Effector CD4-positive, alpha-beta T cell (primary cell): ENCODE results near the gene XRN1.
A peak's percentile ranks its signal among the peaks of the same experiment; 100 is the strongest.
"Not testable (repeated sequence)": the region's sequence is repeated elsewhere in the genome, so short reads cannot be mapped to it uniquely, and the experiment has no call there.

Experiments
- DNase-seq: peaks from one replicate; pipeline ENCODE4 v3.0.0-alpha.2; 2020
- total RNA-seq: gene quantifications from one replicate; lab custom pipeline; 2026; lab: John Stamatoyannopoulos, UW

The XRN1 gene, protein sequence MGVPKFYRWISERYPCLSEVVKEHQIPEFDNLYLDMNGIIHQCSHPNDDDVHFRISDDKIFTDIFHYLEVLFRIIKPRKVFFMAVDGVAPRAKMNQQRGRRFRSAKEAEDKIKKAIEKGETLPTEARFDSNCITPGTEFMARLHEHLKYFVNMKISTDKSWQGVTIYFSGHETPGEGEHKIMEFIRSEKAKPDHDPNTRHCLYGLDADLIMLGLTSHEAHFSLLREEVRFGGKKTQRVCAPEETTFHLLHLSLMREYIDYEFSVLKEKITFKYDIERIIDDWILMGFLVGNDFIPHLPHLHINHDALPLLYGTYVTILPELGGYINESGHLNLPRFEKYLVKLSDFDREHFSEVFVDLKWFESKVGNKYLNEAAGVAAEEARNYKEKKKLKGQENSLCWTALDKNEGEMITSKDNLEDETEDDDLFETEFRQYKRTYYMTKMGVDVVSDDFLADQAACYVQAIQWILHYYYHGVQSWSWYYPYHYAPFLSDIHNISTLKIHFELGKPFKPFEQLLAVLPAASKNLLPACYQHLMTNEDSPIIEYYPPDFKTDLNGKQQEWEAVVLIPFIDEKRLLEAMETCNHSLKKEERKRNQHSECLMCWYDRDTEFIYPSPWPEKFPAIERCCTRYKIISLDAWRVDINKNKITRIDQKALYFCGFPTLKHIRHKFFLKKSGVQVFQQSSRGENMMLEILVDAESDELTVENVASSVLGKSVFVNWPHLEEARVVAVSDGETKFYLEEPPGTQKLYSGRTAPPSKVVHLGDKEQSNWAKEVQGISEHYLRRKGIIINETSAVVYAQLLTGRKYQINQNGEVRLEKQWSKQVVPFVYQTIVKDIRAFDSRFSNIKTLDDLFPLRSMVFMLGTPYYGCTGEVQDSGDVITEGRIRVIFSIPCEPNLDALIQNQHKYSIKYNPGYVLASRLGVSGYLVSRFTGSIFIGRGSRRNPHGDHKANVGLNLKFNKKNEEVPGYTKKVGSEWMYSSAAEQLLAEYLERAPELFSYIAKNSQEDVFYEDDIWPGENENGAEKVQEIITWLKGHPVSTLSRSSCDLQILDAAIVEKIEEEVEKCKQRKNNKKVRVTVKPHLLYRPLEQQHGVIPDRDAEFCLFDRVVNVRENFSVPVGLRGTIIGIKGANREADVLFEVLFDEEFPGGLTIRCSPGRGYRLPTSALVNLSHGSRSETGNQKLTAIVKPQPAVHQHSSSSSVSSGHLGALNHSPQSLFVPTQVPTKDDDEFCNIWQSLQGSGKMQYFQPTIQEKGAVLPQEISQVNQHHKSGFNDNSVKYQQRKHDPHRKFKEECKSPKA (N-terminal part only)
- total RNA-seq = 252 reads per million, percentile 94 among the genes with 10 or more reads in this experiment

GRCh38 chr3:142447852-142448823, at the start of gene XRN1:
Gene XRN1 (minus strand): TSS chr3:142448037. CDS start chr3:142447944, 93 bp downstream.
- peak; percentile 93 for DNase-seq

DNA sequence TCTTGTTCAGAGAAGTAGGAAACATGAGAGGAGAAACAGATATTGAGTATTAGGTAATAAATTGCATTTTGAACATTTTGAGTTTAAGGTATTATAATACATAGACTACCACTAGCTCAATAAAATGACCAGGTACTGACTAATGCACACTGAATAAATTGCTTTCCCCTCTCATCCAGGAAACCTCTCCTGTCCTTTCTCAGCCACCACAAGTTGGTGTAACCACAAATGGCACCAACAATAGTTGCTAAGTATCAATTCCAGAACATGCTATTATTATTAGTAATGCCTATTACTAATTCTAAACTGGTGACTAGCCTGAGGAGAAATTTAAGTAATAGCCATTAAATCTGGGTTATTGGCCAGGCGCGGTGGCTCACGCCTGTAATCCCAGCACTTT, 47.3 kb upstream of the XRN1 start:
- no peak for DNase-seq

DNA sequence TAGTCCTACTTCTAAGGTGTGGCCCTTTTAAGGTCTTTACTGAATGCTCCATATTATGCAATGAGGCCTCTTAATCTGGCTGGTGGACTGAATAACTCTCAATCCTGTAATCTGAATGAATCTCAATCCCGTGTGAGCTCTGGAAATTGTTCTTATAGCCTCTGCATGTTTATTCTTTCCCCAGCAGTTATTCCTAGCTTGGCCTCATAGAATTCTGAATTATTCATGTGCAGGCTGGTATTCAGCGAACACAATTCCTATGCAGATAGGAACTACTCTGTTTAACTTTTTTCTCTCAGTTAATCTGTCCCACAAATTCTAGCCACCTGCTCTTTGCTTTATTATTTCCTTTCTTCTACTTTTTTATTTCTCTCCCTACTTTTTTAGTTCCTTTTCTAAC, 44.3 kb upstream of the XRN1 start:
- no peak for DNase-seq

GRCh38 chr3:142489572-142490323, 41.9 kb upstream of the XRN1 start:
- DNase-seq = no peak

- DNase-seq = no peak
Measured at GRCh38 chr3:142484912-142485435, 37.1 kb upstream of the XRN1 start.

- no peak for DNase-seq
Measured at GRCh38 chr3:142481196-142481595, 33.4 kb upstream of the XRN1 start.

GRCh38 chr3:142470826-142471225, 23.0 kb upstream of the XRN1 start:
- no peak for DNase-seq

GRCh38 chr3:142468456-142468855, 20.6 kb upstream of the XRN1 start:
- no peak for DNase-seq

DNA sequence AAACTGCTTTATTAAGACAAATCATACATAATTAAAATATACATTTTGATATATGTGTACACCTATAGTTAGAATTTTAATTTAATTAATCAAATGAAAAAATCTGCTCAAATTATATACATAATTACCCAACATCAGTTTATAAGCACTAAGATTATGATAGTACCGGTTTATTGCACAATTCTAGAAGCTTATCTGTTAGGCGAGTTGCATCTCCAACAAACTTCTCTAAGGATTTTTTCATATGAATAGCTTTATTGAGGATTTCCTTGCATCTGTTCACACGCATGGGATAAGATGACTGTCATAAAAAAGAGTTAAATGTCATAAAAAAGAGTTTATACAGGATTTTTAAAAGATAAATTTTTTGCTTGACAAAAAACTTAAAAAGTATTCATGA, 19.9 kb upstream of the XRN1 start:
- DNase-seq = no peak

DNA sequence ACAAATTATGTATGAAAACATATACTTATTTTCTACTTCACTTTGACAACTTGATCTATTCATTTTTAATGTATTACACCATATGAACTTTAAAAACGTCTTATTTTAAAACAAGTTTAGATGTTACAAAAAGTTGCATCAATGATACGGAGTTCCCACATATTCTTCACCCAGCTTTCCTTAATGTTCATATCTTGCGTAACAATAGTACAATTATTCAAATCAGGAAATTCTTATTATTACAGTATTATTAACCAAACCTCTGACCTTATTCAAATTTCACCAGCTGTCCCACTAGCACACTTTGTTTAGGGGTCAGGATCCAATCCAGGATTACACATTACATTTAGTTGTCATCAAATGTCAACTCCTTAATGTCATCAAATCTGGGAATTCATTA, 12.9 kb upstream of the XRN1 start:
- DNase-seq = no peak

GRCh38 chr3:142459929-142460328, 12.1 kb upstream of the XRN1 start:
- no peak for DNase-seq

- no peak for DNase-seq
Measured at GRCh38 chr3:142459096-142459495, 11.3 kb upstream of the XRN1 start.

DNA sequence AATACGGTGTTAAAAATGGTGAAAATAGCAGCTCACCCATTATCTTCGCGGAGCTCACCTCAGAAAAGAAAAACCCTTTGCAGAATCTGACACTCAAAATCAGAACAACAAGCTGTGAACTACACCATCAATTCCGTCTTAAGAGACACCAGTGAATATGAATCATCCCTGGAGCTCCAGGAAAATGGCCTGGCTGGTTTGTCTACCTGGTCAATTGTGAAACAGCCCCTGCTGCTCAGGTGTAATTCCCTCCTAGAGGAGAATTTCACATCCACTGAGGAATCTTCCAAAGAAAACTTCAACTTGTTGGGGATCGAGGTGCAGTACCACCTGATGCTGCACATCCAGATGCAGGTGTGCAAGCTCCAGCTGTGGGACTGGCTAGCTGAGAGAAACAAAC, 3.0 kb upstream of the XRN1 start:
- no peak for DNase-seq

GRCh38 chr3:142450189-142450588, 2.4 kb upstream of the XRN1 start:
- DNase-seq = no peak

GRCh38 chr3:142447301-142447851, 461 bp downstream of the XRN1 start:
- DNase-seq = peak; percentile 28

- DNase-seq = no peak
Measured at GRCh38 chr3:142445816-142446254, 2.0 kb downstream of the XRN1 start.

DNA sequence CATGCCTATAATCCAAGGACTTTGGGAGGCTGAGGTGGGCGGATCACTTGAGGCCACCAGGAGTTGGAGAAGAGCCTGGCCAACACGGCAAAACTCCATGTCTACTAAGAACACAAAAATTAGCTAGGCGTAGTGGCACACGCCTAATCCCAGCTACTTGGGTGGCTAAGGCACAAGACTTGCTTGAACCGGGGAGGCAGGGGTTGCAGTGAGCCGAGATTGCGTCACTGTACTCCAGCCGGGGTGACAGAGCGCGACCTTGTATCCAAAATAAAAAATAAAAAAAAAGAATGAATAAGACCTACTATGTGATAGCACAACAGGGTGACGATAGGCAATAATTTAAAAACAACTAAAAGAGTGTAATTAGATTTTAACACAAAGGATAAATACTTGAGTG, 3.5 kb downstream of the XRN1 start:
- DNase-seq = no peak

DNA sequence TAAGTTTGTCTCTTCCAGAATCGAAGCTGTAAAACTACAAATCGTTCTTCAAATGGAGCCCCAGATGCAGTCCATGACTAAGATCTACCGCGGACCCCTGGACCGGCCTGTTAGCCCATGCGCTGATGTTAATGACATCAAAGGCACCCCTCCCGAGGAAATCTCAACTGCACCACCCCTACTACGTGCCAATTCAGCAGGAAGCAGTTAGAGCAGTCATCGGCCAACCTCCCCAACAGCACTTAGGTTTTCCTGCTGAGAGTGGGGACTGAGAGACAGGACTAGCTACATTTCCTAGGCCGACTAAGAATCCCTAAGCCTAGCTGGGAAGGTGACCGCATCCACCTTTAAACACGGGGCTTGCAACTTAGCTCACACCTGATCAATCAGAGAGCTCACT, 4.8 kb downstream of the XRN1 start:
- not testable (repeated sequence) for DNase-seq

DNA sequence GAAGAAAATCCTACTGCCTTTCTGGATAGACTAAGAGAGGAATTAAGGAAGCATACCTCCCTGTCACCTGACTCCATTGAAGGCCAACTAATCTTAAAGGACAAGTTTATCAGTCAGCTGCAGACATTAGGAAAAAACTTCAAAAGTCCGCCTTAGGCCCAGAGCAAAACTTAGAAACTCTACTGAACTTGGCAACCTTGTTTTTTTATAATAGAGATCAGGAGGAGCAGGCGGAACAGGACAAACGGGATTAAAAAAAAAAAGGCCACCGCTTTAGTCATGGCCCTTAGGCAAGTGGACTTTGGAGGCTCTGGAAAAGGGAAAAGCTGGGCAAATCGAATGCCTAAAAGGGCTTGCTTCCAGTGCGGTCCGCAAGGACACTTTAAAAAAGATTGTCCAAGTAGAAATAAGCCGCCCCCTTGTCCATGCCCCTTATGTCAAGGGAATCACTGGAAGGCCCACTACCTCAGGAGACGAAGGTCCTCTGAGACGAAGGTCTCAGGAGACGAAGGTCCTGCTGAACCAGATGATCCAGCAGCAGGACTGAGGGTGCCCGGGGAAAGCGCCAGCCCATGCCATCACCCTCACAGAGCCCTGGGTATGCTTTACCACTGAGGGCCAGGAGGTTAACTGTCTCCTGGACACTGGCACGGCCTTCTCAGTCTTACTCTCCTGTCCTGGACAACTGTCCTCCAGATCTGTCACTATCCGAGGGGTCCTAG, 8.2 kb downstream of the XRN1 start:
- DNase-seq = not testable (repeated sequence)
